ENCODE results near the gene APH1A.

- TF ChIP-seq CTCF (IDR thresholded peaks at IDR 0.05; ENCODE audit: insufficient read depth, low read length) (no peak), SPI1 (IDR thresholded peaks at IDR 0.05; ENCODE audit: borderline replicate concordance, low read depth) (no peak), POLR2AphosphoS5 (IDR thresholded peaks at IDR 0.05; ENCODE audit: low read depth) (no peak), REST (IDR thresholded peaks at IDR 0.05; ENCODE audit: insufficient replicate concordance, low read depth) (no peak)
Measured at GRCh38 chr1:150224983-150225382, 43.8 kb downstream of the APH1A start.
